GM12878 (cell line): Measurements from ENCODE around the gene HAP1. TPM values are rescaled to one million over a fixed set of nuclear protein-coding genes. Genes with fewer than 3 reads are reported as not detected.

Experiments used
- ATAC-seq: fragments of 200-7000 bp; cut with Tn5 transposase; 3 replicates; pipeline ENCODE4 v1.9.1; 2020; ENCODE audit warnings: mild to moderate bottlenecking, moderate library complexity
- BruUV-seq: library from RNA; stranded (reverse); fragments of 400-500 nt; replicated peaks from 2 replicates; lab custom pipeline; 2021; lab: Mats Ljungman, UMichigan
- CTCF ChIA-PET: fragments of 300-600 bp; sonication (Branson Sonifier 250); formaldehyde crosslinking; extraction: SDS; loops from one replicate; lab custom pipeline; 2021; ENCODE audit warnings: inconsistent platforms; lab: Yijun Ruan, JAX
- POLR2A ChIA-PET: fragments of 350-600 bp; formaldehyde crosslinking; extraction: SDS; loops from one replicate; lab custom pipeline; 2021; ENCODE audit warnings: inconsistent platforms; lab: Charles Lee
- RAD21 ChIA-PET: fragments of 300-600 bp; sonication (Branson Sonifier 250); formaldehyde crosslinking; loops from one replicate; lab custom pipeline; 2023; ENCODE audit warnings: antibody characterized with exemption; ENCODE audit not compliant: unreplicated experiment; lab: Charles Lee
- SMC1A ChIA-PET: fragments of 300-600 bp; sonication (Branson Sonifier 250); formaldehyde crosslinking; loops from one replicate; lab custom pipeline; 2023; ENCODE audit not compliant: unreplicated experiment, uncharacterized antibody; lab: Charles Lee
- DNase-seq: peaks from one replicate; pipeline ENCODE4 v3.0.0-alpha.2; 2011; ENCODE audit warnings: low read depth, low spot score
- FAIRE-seq: peaks from 3 replicates; lab custom pipeline; 2011; peaks lifted over from hg19 to GRCh38; lab: Jason Lieb, UNC
- H2AFZ ChIP-seq: 2 replicates; pipeline ENCODE4 v1.6.0; 2011; ENCODE audit warnings: low read depth, low read length, control low read depth; ENCODE audit not compliant: control insufficient read depth
- H3K27ac ChIP-seq: 2 replicates; pipeline ENCODE4 v1.5.1; 2011; ENCODE audit warnings: control low read depth; ENCODE audit not compliant: control insufficient read depth, insufficient read depth
- H3K27me3 ChIP-seq, 2 experiments: replicated peaks in 1 of 2; 2 replicates each; pipeline versions ENCODE4 v1.6.0 to v1.6.1; 2011; ENCODE audit warnings: low read length in 1 of 2; ENCODE audit not compliant: control insufficient read depth in 2 of 2, insufficient read depth in 2 of 2
- H3K36me3 ChIP-seq, 2 experiments: 2 replicates each; pipeline ENCODE4 v1.5.1; 2011; ENCODE audit warnings: low read length in 1 of 2; ENCODE audit not compliant: control insufficient read depth in 2 of 2, insufficient read depth in 2 of 2
- H3K4me1 ChIP-seq: 2 replicates; pipeline ENCODE4 v1.6.1; 2011; ENCODE audit warnings: mild to moderate bottlenecking, low read length, moderate library complexity, mixed read lengths; ENCODE audit not compliant: control insufficient read depth, insufficient read depth
- H3K4me2 ChIP-seq: 2 replicates; pipeline ENCODE4 v1.6.0; 2011; ENCODE audit warnings: control low read depth; ENCODE audit not compliant: control insufficient read depth, insufficient read depth
- H3K4me3 ChIP-seq: fragments of 200-600 bp; sonication (generic); 2 replicates; pipeline ENCODE4 v1.5.1; 2016
- H3K79me2 ChIP-seq: 2 replicates; pipeline ENCODE4 v1.6.0; 2011; ENCODE audit warnings: low read length; ENCODE audit not compliant: control insufficient read depth, insufficient read depth
- H3K9ac ChIP-seq: 2 replicates; pipeline ENCODE4 v1.8.0; 2011; ENCODE audit warnings: low read length, control low read depth, mixed read lengths; ENCODE audit not compliant: control insufficient read depth, insufficient read depth
- H3K9me3 ChIP-seq: replicated peaks from 3 replicates; pipeline ENCODE4 v1.5.1; 2011; ENCODE audit warnings: mild to moderate bottlenecking, low read length; ENCODE audit not compliant: control insufficient read depth, insufficient read depth
- H4K20me1 ChIP-seq: 2 replicates; pipeline ENCODE4 v1.6.0; 2011; ENCODE audit not compliant: control insufficient read depth, insufficient read depth
- BCL3 ChIP-seq: IDR thresholded peaks from 2 replicates; pipeline ENCODE4 v1.6.1; 2011; ENCODE audit warnings: borderline replicate concordance, low read depth, mild to moderate bottlenecking, moderate library complexity, low read length; ENCODE audit not compliant: insufficient read depth, poor library complexity, severe bottlenecking
- CEBPB ChIP-seq, 2 experiments: fragments of 150-350 bp in 1 of 2; IDR thresholded peaks; 2 replicates each; pipeline ENCODE4 v1.6.1; 2012 to 2014; ENCODE audit warnings: low read depth in 2 of 2, low read length in 2 of 2, borderline replicate concordance in 1 of 2, inconsistent platforms in 1 of 2
- FOS ChIP-seq: IDR thresholded peaks from 3 replicates; pipeline ENCODE4 v1.6.1; 2011; ENCODE audit warnings: borderline replicate concordance; ENCODE audit not compliant: insufficient read length; ENCODE audit errors: extremely low read depth
- FOXK2 ChIP-seq: fragments of 450-650 bp; IDR thresholded peaks from 2 replicates; pipeline ENCODE4 v1.6.1; 2017; ENCODE audit warnings: mild to moderate bottlenecking, moderate library complexity
- HDGF ChIP-seq: fragments of 450-650 bp; IDR thresholded peaks from 2 replicates; pipeline ENCODE4 v1.6.1; 2016; ENCODE audit warnings: antibody characterized with exemption
- KAT2A ChIP-seq: conservative IDR thresholded peaks from 2 replicates; pipeline ENCODE4 v1.6.1; 2011; ENCODE audit warnings: low read depth, low read length; ENCODE audit not compliant: control insufficient read depth
- NR2C1 ChIP-seq: fragments of 450-650 bp; IDR thresholded peaks from 2 replicates; pipeline ENCODE4 v1.6.1; 2017; ENCODE audit warnings: antibody characterized with exemption, mild to moderate bottlenecking, moderate library complexity
- PML ChIP-seq: IDR thresholded peaks from 2 replicates; pipeline ENCODE4 v1.6.1; 2012; ENCODE audit warnings: low read length, inconsistent platforms
- POLR2AphosphoS2 ChIP-seq: IDR thresholded peaks from 2 replicates; pipeline ENCODE4 v1.6.1; 2011; ENCODE audit warnings: low read depth, mild to moderate bottlenecking, low read length, improper control_type of control experiment, moderate library complexity
- RAD51 ChIP-seq: fragments of 450-650 bp; IDR thresholded peaks from 2 replicates; pipeline ENCODE4 v1.6.1; 2016; ENCODE audit warnings: moderate library complexity, mild to moderate bottlenecking, inconsistent platforms
- TAF1 ChIP-seq: IDR thresholded peaks from 2 replicates; pipeline ENCODE4 v1.6.1; 2011; ENCODE audit warnings: mild to moderate bottlenecking, low read depth, low read length, borderline replicate concordance
- TCF12 ChIP-seq: IDR thresholded peaks from 2 replicates; pipeline ENCODE4 v1.6.1; 2011; ENCODE audit warnings: low read depth, mild to moderate bottlenecking, low read length
- WRNIP1 ChIP-seq: IDR thresholded peaks from 2 replicates; pipeline ENCODE4 v1.6.1; 2011; ENCODE audit warnings: low read depth, low read length, improper control_type of control experiment, borderline replicate concordance
- ZNF217 ChIP-seq: fragments of 450-650 bp; IDR thresholded peaks from 2 replicates; pipeline ENCODE4 v1.6.1; 2017; ENCODE audit warnings: antibody characterized with exemption, mild to moderate bottlenecking
- WGBS: methylation state at CpG from one replicate; pipeline ENCODE4 v1.1.6; 2016; ENCODE audit warnings: low lambda C conversion rate; ENCODE audit not compliant: insufficient replicate concordance, insufficient coverage; ENCODE audit errors: missing lambda C conversion rate; 5-methylcytosine and 5-hydroxymethylcytosine counted together
- in situ Hi-C: fragments of 300-500 bp; cut with MboI; formaldehyde crosslinking; loops from 9 replicates; pipeline ENCODE4 v1.14.3; 2018; ENCODE audit warnings: mixed read lengths
- intact Hi-C: fragments of 100-400 bp; cut with micrococcal nuclease; formaldehyde crosslinking; loops from one replicate; pipeline ENCODE4 v1.14.2; 2022; ENCODE audit not compliant: unreplicated experiment
- polyA plus RNA-seq, 11 experiments: library from polyadenylated mRNA; depleted of rRNA in 4 of 11; unstranded in 6 of 11; stranded (reverse) in 5 of 11; fragments of >200 nt; fragmentation: Nextera tagmentation in 4 of 11; fragmentation: Illumina TruSeq in 1 of 11; extraction: Ambion mirVana in 4 of 11; extraction: Trizol in 1 of 11; gene quantifications; 1 replicate in 1 of 11; 2 replicates in 10 of 11; pipeline versions ENCODE4 v1.2.1 to v1.2.3, GENCODE V29; 2011 to 2016; ENCODE audit warnings: inconsistent platforms in 2 of 11, missing spikeins in 2 of 11, low read depth in 1 of 11
- total RNA-seq, 4 experiments: library from RNA; depleted of rRNA in 3 of 4; stranded (reverse); fragments of >200 nt in 3 of 4; fragmentation: Illumina TruSeq in 1 of 4; extraction: Trizol in 1 of 4; gene quantifications; 2 replicates each; pipeline versions ENCODE4 v1.2.1 to v1.2.3, GENCODE V29; 2013 to 2021
- TF ChIP-seq, protein P1 (sequence below): fragments of 450-650 bp; IDR thresholded peaks from 2 replicates; pipeline ENCODE4 v1.6.1; 2017; ENCODE audit warnings: low read depth, mild to moderate bottlenecking, moderate library complexity
- TF ChIP-seq, protein P2 (sequence below): IDR thresholded peaks from 2 replicates; pipeline ENCODE4 v1.6.1; 2011; ENCODE audit warnings: low read depth, mild to moderate bottlenecking, low read length, moderate library complexity, borderline replicate concordance; ENCODE audit errors: extremely low read depth
- TF ChIP-seq, protein P3 (sequence below): IDR thresholded peaks from 2 replicates; pipeline ENCODE4 v1.6.1; 2012; ENCODE audit warnings: low read length, inconsistent platforms

HAP1 gene
- total and polyA plus RNA-seq, 10 of the 15 experiments (the other 5 are each of a cell fraction or from before 2014, with no cell fraction given), result not detected

DNA sequence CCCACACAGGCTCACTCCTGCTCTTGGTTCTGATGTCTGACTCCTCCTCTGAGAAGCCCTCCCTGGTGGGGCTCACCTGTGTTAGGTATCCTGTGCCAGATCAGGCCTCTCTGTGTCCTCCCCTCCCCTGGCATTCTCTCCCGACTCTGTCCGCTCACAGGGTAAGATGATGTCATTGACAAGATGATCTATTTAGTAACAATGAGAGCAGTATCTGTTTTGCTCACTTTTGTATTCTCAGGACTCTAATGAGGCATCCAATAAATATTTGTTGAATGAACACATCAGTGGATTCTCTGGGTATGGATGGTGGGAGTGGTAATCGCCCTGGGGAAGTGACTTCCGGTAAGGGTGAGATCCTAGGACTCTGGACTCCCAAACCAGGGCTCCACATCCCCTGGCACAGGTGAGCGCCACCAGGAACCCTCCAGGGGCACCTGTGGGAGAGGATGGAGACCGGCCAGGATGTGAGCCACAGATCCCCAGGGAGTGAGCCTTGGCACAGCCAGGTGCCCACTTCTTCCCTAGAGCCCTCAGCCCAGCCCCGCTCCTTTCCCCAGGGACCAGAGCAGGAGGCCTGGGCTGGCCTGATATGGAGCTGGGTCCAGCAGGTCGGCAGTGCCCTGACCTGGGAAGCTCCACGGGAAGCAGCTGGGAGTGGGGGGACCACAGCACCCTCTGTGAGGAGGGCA lies 5.4 kb upstream of the HAP1 start:
- ATAC-seq, result no peak
- no peak overlapping the region for H2AFZ ChIP-seq
- TF ChIP-seq TAF1, result no peak
- TF ChIP-seq FOS, result no peak
- no peak for TF ChIP-seq RAD51
- no peak for TF ChIP-seq CEBPB (IDR thresholded peaks at IDR 0.05; ENCODE audit: borderline replicate concordance in 1 of 2, low read depth in 2 of 2, low read length in 2 of 2)
- TF ChIP-seq TCF12, result no peak
- no peak for TF ChIP-seq FOXK2
- no peak for TF ChIP-seq POLR2AphosphoS2
- TF ChIP-seq, protein P1, sequence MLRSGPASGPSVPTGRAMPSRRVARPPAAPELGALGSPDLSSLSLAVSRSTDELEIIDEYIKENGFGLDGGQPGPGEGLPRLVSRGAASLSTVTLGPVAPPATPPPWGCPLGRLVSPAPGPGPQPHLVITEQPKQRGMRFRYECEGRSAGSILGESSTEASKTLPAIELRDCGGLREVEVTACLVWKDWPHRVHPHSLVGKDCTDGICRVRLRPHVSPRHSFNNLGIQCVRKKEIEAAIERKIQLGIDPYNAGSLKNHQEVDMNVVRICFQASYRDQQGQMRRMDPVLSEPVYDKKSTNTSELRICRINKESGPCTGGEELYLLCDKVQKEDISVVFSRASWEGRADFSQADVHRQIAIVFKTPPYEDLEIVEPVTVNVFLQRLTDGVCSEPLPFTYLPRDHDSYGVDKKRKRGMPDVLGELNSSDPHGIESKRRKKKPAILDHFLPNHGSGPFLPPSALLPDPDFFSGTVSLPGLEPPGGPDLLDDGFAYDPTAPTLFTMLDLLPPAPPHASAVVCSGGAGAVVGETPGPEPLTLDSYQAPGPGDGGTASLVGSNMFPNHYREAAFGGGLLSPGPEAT, result no peak
- no peak for TF ChIP-seq PML
- TF ChIP-seq, protein P2, sequence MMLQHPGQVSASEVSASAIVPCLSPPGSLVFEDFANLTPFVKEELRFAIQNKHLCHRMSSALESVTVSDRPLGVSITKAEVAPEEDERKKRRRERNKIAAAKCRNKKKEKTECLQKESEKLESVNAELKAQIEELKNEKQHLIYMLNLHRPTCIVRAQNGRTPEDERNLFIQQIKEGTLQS, result no peak
- no peak for TF ChIP-seq NR2C1
- no peak for TF ChIP-seq ZNF217
- no peak for TF ChIP-seq BCL3
- TF ChIP-seq WRNIP1, result no peak
- TF ChIP-seq, protein P3, sequence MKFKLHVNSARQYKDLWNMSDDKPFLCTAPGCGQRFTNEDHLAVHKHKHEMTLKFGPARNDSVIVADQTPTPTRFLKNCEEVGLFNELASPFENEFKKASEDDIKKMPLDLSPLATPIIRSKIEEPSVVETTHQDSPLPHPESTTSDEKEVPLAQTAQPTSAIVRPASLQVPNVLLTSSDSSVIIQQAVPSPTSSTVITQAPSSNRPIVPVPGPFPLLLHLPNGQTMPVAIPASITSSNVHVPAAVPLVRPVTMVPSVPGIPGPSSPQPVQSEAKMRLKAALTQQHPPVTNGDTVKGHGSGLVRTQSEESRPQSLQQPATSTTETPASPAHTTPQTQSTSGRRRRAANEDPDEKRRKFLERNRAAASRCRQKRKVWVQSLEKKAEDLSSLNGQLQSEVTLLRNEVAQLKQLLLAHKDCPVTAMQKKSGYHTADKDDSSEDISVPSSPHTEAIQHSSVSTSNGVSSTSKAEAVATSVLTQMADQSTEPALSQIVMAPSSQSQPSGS, result no peak
- no peak for TF ChIP-seq HDGF
- no peak for TF ChIP-seq KAT2A

More for the DNA sequence above, 5.4 kb upstream of the HAP1 start:
- Histone ChIP-seq H3K27me3 (peaks cover 3 to 4% of the 10 kb centered on the region in 2 experiments; a peak in 3 of 4 replicates), H3K27ac (no peak overlapping the region), H3K79me2 (no peaks in the 10 kb centered on the region), H3K4me1 (peaks cover 3% of the 10 kb centered on the region; the same call in 1 of the 2 replicates), H3K4me3 (no peak overlapping the region), H4K20me1 (no peaks in the 10 kb centered on the region), H3K4me2 (no peak overlapping the region), H3K9ac (no peak overlapping the region), H3K36me3 (no peaks in the 10 kb centered on the region), H3K9me3 (no peaks in the 10 kb centered on the region)
- ChIA-PET RAD21 (no interaction called here), POLR2A (no interaction called here), CTCF (interaction anchor here (0.9 to 2.9 kb wide), 3 partner anchors 59 to 79 kb away, joined by 3 to 17 read pairs (median 3); no protein-coding TSS in a partner anchor), SMC1A (no interaction called here)
- intact Hi-C loops, result no loop called here
- DNase-seq, result no peak
- in situ Hi-C loops, result loop anchor here (5.0 kb wide), 1 partner anchor 62 kb away; no protein-coding TSS in a partner anchor
- BruUV-seq, result no TSS peak
- WGBS, result 22% methylated on average over 8 of the region's 9 CpGs
- no peak for FAIRE-seq
